SW480 (cell line): Measurements from ENCODE around the gene PRR16.

Experiments
- DNase-seq: peaks from one replicate; pipeline ENCODE4 v3.0.0-alpha.2; 2016; ENCODE audit warnings: low spot score

Gene PRR16

DNA sequence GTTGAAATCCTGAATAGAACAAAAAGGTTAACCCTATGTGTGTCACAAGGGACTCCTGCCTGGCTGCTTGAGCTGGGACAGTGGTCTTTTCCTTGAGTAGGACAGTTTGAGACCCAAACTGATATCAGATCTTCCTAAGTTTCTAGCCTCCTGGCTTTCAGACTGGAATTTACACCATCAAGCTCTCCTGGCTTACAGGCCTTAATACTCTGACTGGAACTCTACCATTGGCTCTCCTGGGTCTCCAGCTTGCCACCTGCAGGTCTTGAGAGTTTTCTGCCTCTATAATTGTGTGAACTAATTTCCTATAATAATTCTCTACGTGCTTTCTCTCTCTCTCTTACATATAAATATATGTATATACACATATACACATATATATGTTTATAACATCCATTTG is 112.5 kb downstream of the PRR16 start:
- no peak for DNase-seq

DNA sequence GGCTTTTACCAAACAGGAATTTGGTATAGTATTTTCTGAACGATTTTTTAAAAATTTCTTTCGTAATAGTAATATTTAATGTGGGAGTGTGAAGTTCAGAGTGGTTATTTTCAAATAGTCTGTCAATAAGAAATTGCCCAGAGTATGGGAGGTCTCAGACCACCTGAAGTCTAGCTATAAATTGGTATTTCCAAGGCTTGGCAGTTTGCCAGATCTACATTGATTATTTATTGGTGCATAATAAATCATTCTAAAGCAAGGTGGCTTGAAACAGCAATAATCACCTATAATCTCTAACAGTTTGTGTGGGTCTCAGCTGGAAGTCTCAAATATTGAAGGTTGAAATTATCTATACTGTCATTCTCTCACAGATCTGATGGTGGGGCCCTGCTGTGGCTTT is 118.5 kb downstream of the PRR16 start:
- DNase-seq: no peak

DNA sequence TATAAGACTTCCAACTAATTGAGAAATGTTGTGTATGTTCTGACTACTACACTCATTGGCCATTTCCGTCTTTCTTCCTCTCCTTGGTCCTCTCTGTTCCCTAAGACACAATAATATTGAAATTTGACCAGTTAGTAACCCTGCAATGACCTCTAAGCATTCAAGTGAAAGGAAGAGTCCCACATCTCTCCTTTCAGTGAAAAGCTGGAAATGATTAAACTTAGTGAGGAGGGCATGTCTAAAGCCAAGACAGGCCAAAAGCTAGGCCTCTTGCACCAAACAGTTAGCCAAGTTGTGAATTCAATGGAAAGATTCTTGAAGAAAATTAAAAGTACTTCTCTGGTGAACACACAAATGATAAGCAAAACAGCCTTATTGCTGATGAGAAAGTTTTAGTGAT is 122.5 kb downstream of the PRR16 start:
- DNase-seq: no peak

DNA sequence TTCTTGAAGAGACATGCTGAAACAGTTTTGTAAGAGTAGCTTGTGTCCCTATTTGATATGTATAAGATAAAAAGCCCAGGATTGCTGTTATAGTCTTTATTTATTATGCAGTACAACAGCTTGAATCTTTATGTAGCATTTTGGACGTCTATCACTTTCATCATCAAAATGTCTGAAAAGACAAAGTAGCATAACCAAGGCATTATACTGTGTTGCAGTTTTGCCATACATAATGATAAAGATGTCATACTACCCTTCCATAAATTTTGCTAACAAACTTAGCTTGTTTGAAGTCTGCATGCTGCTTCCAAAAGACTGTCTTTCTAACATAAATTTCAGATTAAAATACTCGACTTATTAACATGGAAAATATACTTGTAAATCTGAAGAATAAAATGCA is 127.8 kb downstream of the PRR16 start:
- no peak for DNase-seq

DNA sequence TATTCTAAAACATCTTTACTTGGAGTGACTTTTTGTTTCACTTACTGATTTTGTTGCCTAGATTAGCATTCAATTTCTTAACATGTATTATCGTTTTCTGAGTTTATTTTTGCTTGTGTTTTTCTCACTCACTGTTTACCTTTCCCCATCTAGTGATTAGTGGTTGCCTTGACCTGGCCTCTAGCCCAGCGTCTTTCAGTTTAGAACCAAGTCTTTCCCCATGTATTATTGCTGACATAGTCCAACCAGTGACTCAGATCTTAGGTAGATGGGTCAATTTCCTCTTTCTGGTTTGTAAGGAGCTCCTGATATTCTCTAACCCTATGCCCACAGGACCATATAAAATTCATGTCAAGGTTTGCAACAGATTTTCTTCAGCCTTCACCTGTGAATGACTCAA is 135.5 kb downstream of the PRR16 start:
- DNase-seq: no peak

DNA sequence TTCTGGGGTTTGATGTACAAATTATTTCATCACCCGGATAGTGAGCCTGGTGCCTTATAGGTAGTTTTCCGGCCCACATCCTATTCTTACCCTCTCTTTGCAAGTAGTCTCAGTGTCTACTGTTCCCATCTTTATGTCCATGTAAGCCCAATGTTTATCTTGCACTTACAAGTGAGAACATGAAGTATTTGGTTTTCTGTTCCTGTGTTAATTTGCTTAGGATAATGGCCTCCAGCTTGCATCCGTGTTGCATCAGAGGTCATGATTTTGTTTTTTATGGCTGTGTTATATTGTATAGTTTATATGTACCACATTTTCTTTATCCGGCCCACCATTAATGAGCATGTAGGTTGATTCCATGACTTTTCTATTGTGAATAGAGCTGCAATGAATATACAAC is 136.5 kb downstream of the PRR16 start:
- no peak for DNase-seq

DNA sequence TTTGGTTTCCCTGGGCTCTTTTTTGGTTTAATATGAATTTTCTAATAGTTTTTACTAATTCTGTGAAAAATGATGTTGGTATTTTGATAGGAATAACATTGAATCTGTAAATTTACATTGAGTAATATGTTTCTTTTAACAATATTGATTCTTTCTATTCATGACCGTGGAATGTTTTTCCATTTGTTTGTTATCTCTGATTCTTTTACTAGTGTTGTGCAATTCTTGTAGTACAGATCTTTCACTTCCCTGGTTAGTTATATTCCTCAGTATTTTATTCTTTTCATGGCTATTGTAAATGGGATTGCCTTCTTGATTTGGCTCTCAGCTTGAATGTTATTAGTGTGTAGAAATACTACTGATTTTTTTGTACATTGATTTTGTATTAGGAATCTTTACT is 137.9 kb downstream of the PRR16 start:
- DNase-seq: no peak

DNA sequence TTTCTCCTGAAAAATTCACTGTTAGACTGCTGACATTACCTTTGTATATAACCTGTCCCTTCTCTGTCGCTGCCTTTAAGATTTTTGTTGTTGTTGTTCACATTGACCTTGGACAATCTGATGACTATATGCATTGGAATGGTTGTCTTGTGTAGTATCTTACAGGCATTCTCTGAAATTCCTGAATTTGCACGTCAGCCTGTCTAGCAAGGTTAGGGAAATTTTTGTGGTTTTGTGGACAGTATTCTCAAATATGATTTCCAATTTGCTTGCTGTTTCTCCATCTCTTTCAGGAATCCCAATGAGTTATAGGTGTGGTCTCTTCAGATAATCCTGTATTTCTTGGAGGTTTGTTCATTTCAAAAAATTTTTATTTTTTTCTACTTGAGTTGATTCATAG is 140.8 kb downstream of the PRR16 start:
- no peak for DNase-seq

DNA sequence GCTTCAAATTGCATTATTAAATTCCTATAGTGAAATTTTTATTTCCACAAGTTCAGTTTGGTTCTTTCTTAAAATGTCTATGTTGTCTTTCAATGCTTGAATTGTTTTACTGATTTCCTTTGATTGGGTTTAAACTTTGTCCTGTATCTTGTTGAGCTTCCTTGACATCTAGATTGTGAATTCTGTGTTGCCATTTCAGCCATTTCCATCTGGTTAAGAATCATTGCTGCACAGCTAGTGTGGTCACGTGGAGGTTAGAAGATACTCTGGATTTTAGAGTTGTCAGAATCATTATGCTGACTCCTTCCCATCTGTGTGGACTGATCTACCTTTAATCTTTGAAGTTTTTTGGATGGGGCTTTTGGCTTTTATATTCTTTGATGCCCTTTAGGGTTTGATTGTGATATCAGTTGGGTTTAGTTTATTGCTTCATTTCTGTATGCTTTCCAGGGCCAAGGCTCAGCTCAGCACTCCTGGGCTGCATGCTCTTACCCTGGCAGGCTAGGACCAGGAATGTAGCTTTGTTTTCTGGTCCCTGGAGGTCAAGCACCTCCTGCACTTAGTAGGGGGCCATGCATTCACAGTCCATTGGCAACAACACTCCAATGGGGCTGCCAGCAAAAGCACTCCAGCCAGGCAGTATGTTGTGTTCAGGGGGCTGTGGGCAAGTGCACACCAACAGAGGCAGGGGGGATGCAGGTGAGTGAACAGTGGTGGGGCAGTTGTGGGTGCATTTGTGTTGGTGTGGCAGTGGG is 141.4 kb downstream of the PRR16 start:
- DNase-seq: no peak

DNA sequence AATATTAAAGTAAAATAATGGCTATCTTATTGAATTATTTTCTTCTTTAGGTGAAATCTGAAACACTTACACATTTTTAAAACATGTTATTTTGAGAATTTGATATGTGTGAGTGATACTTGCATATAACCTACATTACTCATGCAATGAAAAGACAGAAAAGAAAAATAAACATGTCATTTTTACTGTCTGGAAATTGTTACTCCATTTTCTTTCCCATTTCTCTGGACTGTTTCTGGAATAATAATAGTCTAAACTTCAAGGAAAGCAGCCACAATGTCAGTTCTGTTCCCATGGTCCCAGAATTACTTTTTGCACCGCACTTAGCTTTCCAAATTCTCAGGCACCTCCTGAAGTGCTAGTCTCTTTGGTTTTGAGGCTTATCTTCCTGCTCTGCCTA is 145.5 kb downstream of the PRR16 start:
- no peak for DNase-seq

DNA sequence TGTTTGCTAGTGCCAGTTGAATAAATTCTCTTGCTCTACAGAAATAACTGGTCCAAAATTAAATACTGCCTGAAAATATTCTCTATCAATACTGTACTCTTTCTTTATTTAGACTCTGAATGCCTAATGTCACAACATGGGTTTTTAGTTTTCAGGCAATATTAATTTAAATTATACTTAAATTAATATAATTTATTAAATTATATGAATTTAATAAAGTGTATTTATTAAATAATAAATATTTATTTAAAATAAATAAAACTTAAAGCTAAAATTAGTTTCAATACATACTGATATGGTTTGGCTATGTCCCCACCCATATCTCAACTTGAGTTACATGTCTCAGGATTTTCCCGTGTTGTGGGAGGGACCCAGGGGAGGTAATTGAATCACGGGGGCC is 146.0 kb downstream of the PRR16 start:
- DNase-seq: no peak

DNA sequence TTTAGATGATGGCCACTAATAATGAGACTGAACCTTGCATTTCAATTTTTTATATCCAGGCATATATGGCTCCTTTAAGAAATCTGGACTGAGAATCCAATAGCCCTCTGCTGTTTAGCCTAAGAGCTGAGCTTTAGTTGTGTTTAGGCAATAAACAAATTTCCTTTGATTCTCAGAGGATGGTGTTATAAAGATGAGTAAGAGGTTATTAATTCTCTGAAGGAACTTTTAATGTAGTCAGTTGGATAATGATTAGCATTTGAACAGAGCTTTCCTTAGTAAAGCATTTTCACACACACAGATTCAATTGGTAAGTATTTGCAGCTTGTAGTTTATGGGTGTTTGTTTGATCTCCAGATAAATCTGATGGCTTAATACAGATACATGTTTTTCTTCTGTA is 149.6 kb downstream of the PRR16 start:
- no peak for DNase-seq

DNA sequence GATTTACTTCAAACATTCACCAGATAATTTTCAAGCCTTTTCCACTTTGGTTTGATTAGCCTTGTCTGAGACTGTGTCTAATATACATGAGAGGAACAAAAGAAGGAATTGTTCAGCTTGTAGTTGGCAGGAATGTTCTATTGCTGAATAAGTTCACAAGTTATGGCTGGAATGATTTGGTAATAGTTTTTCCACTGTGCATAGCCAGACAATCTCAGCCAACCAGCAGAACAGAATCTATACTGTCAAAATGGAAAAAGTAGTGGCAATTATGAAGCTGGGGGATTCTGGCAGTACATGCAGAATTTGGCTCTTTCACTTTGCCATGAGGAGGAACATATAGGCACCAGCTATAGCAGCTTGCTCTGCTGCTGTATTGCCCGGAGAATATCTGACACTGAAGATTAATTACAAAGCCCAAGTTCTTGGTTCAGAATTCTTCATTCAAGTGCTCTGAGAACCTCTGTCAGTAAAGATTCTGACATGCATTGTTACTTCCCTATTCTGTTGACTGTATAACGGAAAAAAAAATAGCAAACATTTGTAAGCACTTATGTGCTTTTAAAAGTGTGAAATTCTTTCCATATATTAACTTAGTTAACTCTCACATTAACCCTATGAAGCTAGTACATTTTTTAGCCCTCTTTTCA is 150.6 kb downstream of the PRR16 start:
- no peak for DNase-seq

DNA sequence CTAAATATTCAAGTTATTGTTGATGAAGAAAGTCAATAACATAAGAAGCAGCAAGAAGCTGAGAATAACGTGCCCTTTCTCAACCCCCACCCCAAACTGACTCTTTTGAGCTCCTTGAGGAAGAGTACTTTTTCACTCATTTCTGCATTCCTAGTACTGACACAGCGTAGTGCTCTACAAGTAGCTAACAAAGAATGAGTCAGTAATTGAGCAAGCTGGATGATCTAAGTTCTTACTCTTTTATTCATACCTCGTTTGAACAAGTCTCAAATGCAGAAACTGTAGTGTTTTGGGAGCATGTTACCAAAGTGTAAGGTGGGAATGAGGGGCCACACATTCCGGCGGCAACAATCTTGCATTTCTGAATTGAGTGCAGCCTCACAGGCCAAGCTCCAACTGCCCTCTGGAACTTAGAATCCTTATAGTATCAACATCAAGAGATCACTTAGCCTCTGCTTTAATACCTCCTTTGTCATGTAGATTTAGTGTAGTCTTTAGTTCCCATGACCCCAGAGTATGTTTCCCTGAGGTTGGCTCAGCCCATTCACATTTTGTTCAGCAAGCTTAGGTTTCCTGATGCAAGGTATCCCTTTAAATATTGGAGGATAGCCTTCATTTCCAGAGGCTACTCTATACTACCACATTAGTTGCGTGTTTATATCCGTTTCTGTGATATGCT is 152.0 kb downstream of the PRR16 start:
- DNase-seq: no peak

DNA sequence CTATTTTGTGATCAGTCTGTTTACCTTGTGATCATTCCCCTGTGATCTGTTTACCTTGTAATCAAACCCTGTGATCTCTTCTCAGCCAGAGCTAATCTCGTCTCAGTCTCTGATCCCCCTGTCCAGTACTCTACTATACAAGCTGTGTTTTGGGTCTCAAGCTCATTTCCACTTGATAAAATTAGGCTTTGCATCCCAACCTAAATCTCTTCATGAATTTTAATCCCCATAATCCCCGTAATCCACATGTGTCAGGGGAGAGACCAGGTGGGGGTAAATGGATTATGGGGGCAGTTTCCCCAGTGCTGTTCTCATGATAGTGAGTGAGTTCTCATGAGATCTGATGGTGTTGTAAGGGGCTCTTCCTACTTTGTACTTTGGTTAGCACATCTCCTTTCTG is 157.2 kb downstream of the PRR16 start:
- DNase-seq: no peak

DNA sequence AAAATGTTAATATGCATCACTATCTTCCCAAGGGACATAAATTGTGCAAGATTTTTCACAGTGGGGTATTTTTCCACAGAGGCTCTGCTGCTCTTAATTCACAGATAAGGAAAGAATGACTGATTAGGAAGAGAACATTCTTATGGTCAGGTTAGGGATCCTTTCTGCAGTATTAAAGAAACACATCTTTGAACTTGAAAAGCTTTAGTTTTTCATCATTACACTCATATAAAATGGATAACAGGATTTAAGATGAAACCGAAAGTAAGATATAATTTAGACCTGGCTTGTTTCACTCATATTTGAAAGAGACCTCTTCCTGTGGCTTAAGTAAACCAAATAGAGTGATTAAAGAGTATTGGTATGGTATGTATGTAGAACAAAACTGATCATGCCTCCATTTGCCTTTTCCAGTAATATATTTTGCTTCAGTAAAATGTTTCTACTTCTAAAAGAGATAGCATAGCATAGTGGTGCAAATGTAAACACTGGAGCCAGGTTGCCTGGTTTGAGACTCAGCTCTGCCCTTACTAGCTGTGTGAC is 160.0 kb downstream of the PRR16 start:
- no peak for DNase-seq

DNA sequence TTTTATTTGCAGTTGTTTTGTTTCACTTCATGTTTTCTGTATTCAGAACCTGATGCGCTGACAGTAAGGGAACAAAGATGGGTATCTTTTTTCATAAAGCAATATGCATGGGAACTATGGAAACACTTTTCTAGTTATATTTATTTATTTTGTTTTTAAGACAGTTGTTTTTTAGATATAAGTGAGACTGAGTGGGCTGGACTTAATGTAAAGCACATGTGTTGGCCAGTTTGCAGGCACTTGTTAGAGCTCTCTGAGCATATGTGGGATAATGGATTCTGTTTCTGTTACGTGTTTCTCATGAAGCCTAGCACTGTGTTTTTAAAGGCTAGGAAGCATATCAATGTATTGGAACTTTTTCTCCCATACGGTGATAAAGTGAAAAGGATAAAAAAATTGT is 164.1 kb downstream of the PRR16 start:
- no peak for DNase-seq

DNA sequence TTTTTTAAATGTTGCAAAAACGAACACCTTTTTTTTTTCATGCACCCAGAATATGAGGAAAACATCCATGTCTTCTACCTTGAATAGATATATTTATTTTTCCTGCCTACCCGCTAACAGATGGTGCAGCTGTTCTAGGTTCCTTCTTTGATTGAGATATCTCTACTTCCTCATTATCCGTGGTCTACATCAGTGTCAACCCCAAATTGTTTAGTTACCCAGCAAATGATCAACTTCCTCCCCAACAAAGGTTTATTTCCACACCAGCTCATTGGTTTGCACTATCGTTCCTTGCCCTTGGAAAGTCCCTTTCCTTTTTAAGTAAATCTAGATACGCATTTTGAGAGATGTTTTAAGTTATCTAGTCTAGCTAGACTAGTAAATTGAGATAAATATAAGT is 166.4 kb downstream of the PRR16 start:
- DNase-seq: no peak

DNA sequence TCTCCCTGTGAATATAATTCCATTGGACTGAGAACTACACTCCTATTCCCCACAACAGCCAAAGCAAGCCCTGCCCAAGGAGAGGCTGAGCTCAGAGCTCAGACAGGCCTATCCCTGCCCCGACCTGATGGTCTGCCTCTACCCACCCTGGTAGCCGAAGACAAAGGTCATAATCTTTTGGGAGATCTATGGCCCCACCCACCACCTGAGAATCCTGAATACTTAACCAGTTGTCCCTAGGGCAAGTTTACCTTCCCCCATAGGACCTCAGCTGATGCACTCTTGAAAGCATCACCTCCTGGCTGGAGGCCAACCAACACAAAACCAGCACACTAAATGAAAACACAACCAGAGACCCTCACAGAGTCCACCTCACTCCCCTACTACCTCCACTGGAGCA is 167.5 kb downstream of the PRR16 start:
- no peak for DNase-seq

DNA sequence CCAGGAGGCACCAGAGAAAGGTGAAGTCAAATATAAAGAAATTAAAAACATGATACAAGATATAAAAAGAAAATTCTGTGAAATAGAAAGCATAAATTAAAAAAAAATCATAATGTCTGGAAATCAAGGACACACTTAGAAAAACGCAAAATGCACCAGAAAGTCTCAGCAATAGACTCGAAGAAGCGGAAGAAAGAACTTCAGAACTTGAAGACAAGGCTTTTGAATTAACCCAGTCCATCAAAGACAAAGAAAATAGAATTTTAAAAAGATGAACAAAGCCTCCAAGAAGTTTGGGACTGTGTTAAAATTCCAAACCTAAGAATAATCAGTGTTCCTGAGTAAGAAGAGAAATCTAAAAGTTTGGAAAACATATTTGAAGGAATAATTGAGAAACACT is 168.3 kb downstream of the PRR16 start:
- no peak for DNase-seq

DNA sequence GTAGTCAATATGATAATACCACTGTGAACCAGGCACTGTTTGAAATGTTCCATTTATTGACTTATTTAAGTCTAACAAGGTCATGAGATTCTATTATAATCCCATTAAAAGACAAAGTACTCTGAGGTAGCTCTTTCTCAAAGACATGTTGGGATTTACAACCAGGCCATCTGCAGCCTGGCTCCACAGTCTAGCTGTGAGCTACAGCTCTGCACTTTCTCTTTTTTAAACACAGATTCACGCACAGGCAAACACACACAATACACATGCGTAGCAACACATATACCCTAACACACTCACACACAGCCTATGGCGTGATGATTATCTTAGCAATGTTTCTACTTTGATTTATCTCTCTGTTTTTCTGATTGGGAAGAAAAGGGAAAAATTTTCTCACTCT is 174.3 kb downstream of the PRR16 start:
- DNase-seq: no peak

DNA sequence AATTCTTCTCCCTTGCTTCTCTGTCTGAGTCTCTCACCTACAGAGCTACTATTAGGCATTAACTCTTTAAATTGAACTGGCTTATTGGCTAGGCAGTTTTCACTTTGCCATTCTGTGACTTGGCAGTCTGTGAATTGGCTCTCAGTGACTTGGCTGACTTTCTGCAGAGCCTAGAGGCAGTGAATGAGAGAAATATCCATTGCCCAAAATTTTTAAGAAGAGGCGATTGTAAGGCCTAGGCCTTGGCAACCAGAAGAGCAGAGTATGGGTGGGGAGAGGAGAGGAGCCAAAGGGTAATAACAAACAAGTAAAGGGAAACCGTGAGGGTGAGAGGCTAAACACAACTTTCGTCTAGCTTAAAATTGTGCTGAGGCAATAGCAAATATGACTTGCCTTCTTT is 176.7 kb downstream of the PRR16 start:
- no peak for DNase-seq

DNA sequence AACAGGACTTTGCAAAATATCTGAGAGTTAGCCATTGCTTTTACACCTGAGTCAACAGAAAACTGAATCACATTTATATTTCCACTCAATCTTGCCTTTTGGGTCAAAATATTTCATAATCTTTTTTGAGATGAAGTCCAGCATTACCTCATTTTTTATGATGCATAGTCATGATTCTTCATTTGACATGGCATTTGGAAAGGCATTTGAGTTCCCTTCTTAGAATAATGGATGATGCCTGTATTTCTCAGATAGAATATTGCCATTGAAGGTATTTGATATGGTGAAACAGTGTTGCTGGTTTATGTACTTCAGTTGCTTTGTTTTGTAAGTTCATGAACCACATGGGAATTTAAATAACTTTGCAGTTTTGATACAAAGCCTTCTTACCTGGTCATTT is 180.4 kb downstream of the PRR16 start:
- no peak for DNase-seq
